ENCODE results near the gene LSM6. TPM values are rescaled to one million over a fixed set of nuclear protein-coding genes. Genes with fewer than 3 reads are reported as not detected.

The LSM6 gene
- total RNA-seq, 4 donors from 2014 or later: 25.8 to 35.0 (median 29.1) TPM

DNA sequence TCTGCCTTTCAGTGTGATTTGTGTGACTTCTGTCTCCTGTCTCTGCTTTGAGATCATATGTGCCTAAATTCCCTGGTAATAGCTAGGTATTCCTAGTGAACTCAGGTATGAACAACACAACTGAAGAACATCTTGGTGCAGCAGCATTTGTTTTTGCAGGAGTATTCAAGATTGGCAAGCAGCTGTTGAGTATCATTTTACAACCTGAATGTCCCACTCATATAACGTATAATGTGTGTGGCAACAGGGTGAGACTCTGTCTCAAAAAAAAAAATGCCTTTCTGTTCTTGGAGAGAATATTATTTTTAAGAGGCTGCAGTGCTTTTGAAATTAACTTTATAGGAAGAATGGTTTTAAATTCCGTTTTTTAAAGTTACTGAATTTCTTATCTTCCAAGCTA is 7.7 kb downstream of the LSM6 start:
- 91 to 93% methylated on average over 2 of the region's 2 CpGs for WGBS, 2 donors
- no peak overlapping the region for H3K27ac ChIP-seq
- H3K27me3 ChIP-seq: no peaks in the 10 kb centered on the region
- DNase-seq (ENCODE audit: low spot score in 2 of 2): no peak
- peaks cover 0 to 47% (median 4%) of the 10 kb centered on the region in 3 donors for H3K36me3 ChIP-seq
- TF ChIP-seq POLR2A (IDR thresholded peaks at IDR 0.05): no peak
- no peak for TF ChIP-seq CTCF (IDR thresholded peaks at IDR 0.05)
- no peak for TF ChIP-seq EP300 (IDR thresholded peaks at IDR 0.05)
- H3K4me1 ChIP-seq: peaks cover 0 to 32% (median 5%) of the 10 kb centered on the region in 4 donors
- no peaks in the 10 kb centered on the region for H3K9me3 ChIP-seq
- H3K4me3 ChIP-seq: no peak overlapping the region

- H3K36me3 ChIP-seq: peaks cover 0 to 74% (median 4%) of the 10 kb centered on the region in 3 donors
- 64 to 67% methylated on average over 4 of the region's 4 CpGs for WGBS, 2 donors
- TF ChIP-seq CTCF (IDR thresholded peaks at IDR 0.05): no peak
- TF ChIP-seq POLR2A (IDR thresholded peaks at IDR 0.05): no peak
- no peak for TF ChIP-seq EP300 (IDR thresholded peaks at IDR 0.05)
Measured at GRCh38 chr4:146186041-146186440, 10.5 kb downstream of the LSM6 start.

GRCh38 chr4:146186596-146186995 is 11.1 kb downstream of the LSM6 start:
- DNase-seq (ENCODE audit: low spot score in 2 of 2): no peak
- Histone ChIP-seq H3K4me1 (peaks cover 0 to 16% (median 0%) of the 10 kb centered on the region in 4 donors), H3K9me3 (no peaks in the 10 kb centered on the region), H3K36me3 (peaks cover 0 to 80% (median 4%) of the 10 kb centered on the region in 3 donors), H3K27me3 (no peaks in the 10 kb centered on the region), H3K27ac (no peak overlapping the region), H3K4me3 (no peak overlapping the region)
- TF ChIP-seq EP300 (IDR thresholded peaks at IDR 0.05) (no peak), POLR2A (IDR thresholded peaks at IDR 0.05) (no peak), CTCF (IDR thresholded peaks at IDR 0.05) (no peak)
- WGBS, 2 donors: 72 to 76% methylated on average over 3 of the region's 3 CpGs

More at GRCh38 chr4:146186041-146186440, 10.5 kb downstream of the LSM6 start:
- Histone ChIP-seq H3K27me3 (no peaks in the 10 kb centered on the region), H3K27ac (no peak overlapping the region), H3K4me1 (peaks cover 0 to 16% (median 0%) of the 10 kb centered on the region in 4 donors), H3K4me3 (no peak overlapping the region), H3K9me3 (no peaks in the 10 kb centered on the region)
- no peak for DNase-seq (ENCODE audit: low spot score in 2 of 2)

GRCh38 chr4:146190456-146190855 is 14.9 kb downstream of the LSM6 start:
- Histone ChIP-seq H3K36me3 (peaks cover 0 to 65% (median 4%) of the 10 kb centered on the region in 3 donors), H3K27me3 (no peaks in the 10 kb centered on the region), H3K4me3 (no peak overlapping the region), H3K9me3 (no peaks in the 10 kb centered on the region), H3K27ac (no peak overlapping the region), H3K4me1 (peaks cover 0 to 32% (median 0%) of the 10 kb centered on the region in 4 donors)
- WGBS, 2 donors: 65 to 77% methylated on average over 2 of the region's 2 CpGs
- TF ChIP-seq CTCF (IDR thresholded peaks at IDR 0.05) (no peak), POLR2A (IDR thresholded peaks at IDR 0.05) (no peak), EP300 (IDR thresholded peaks at IDR 0.05) (no peak)
- no peak for DNase-seq (ENCODE audit: low spot score in 2 of 2)

DNA sequence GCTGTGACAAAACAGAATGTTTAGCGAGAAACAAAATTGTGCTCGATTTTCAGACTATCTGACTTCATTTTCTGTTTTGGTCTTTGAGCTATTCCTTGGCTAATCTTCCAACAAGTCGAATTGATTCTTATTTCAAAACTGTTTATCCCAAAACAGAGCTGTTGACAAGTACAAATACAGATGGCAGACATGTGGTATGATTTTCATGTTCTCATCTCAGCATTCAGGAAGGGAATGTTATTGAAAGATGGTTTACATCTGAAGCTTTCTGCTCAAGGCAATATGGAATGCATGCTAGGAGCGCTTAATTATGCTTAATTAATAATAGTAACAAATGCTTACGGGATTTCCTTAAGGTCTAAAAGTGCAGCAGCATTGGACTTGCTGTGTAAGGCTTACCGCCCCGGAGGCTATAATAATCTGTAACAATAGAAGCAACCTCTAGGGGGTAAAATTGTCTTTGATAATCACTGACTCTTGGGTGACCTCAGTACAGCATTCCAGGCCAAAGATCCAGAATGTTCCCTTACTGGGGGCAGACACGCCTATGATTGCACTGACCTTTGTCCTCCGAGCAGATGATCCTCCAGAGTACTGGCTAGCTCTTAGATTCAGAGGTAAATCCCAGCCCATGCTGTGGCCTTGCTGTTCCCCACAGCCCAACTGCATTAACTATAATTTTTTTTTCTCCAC is 16.4 kb downstream of the LSM6 start:
- H3K4me3 ChIP-seq: no peak overlapping the region
- H3K9me3 ChIP-seq: no peaks in the 10 kb centered on the region
- H3K27ac ChIP-seq: peak overlapping the region in 3 of 4 donors; percentile 37 to 75 (median 69)
- H3K36me3 ChIP-seq: peaks cover 0 to 53% (median 4%) of the 10 kb centered on the region in 3 donors
- 59 to 63% methylated on average over 9 of the region's 9 CpGs for WGBS, 2 donors
- no peaks in the 10 kb centered on the region for H3K27me3 ChIP-seq
- peak in 1 of 2 donors; percentile 39 for DNase-seq (ENCODE audit: low spot score in 2 of 2)
- TF ChIP-seq POLR2A (IDR thresholded peaks at IDR 0.05) (no peak), CTCF (IDR thresholded peaks at IDR 0.05) (peak in 2 of 5 experiments; percentile 13 to 20)
- H3K4me1 ChIP-seq: peaks cover 0 to 34% (median 0%) of the 10 kb centered on the region in 4 donors
